Adipocyte (in vitro differentiated cells): ENCODE measurements around the gene TAPBP.
A peak's percentile ranks its signal among the peaks of the same experiment; 100 is the strongest.

Experiments used
- DNase-seq: peaks from one replicate; pipeline ENCODE4 v3.0.0-alpha.2; 2015; ENCODE audit warnings: low read depth
- H3K27me3 ChIP-seq: replicated peaks from 2 replicates; pipeline ENCODE4 v1.7.0; 2013; ENCODE audit warnings: mild to moderate bottlenecking, low read length, moderate library complexity; ENCODE audit not compliant: control insufficient read depth, insufficient read depth
- H3K36me3 ChIP-seq: 2 replicates; pipeline ENCODE4 v1.7.0; 2013; ENCODE audit warnings: low read length, mild to moderate bottlenecking, moderate library complexity; ENCODE audit not compliant: control insufficient read depth, insufficient read depth, severe bottlenecking
- H3K4me1 ChIP-seq: 2 replicates; pipeline ENCODE4 v1.7.0; 2013; ENCODE audit warnings: mild to moderate bottlenecking, low read length, moderate library complexity; ENCODE audit not compliant: control insufficient read depth, insufficient read depth
- H3K4me3 ChIP-seq: 2 replicates; pipeline ENCODE4 v1.7.0; 2013; ENCODE audit warnings: mild to moderate bottlenecking, low read length, moderate library complexity
- H3K9ac ChIP-seq: 2 replicates; pipeline ENCODE4 v1.7.0; 2013; ENCODE audit warnings: mild to moderate bottlenecking, low read length, moderate library complexity
- H3K9me3 ChIP-seq: 2 replicates; pipeline ENCODE4 v1.7.0; 2013; ENCODE audit warnings: mild to moderate bottlenecking, low read length, moderate library complexity; ENCODE audit not compliant: control insufficient read depth

TAPBP gene

GRCh38 chr6:33249732-33250630, 63.9 kb downstream of the TAPBP start:
- no peaks in the 10 kb centered on the region for H3K9me3 ChIP-seq
- H3K9ac ChIP-seq = peak overlapping the region; percentile 98
- peaks cover 11% of the 10 kb centered on the region for H3K36me3 ChIP-seq
- H3K4me1 ChIP-seq = peaks cover 46% of the 10 kb centered on the region
- H3K27me3 ChIP-seq = no peaks in the 10 kb centered on the region
- DNase-seq = peak; percentile 80
- H3K4me3 ChIP-seq = peak overlapping the region; percentile 90
